ENCODE data around the gene FMN1. TPM values are rescaled to one million over a fixed set of nuclear protein-coding genes. Genes with fewer than 3 reads are reported as not detected.

Gene FMN1
- total and polyA plus RNA-seq, 2 of the 8 experiments (the other 6 are each of a cell fraction or from before 2014, with no cell fraction given): 0.27 to 3.7 TPM

GRCh38 chr15:32898414-32898813 is 296.1 kb downstream of the FMN1 start:
- Histone ChIP-seq H4K8ac (ENCODE audit: extremely low read depth, insufficient read depth, low read length) (no peak overlapping the region), H3K14ac (ENCODE audit: insufficient read length) (no peak overlapping the region), H3K4ac (replicated peaks; ENCODE audit: insufficient read length, low read depth, low read length) (no peak overlapping the region), H2BK5ac (ENCODE audit: low read depth, low read length) (no peak overlapping the region), H3K18ac (ENCODE audit: extremely low read depth, low read length) (no peak overlapping the region; the same call in 1 of the 2 replicates), H2BK15ac (ENCODE audit: low read length) (no peak overlapping the region), H3K79me1 (ENCODE audit: low read depth, low read length) (no peaks in the 10 kb centered on the region), H3K9me3 (ENCODE audit: insufficient read depth in 2 of 2, low read depth in 1 of 2, low read length in 1 of 2) (no peaks in the 10 kb centered on the region), H3K9ac (replicated peaks in 1 of 4; ENCODE audit: extremely low read depth in 1 of 4, low read depth in 3 of 4, low read length in 3 of 4) (no peak overlapping the region), H4K20me1 (replicated peaks in 1 of 2; ENCODE audit: control insufficient read depth in 1 of 2, insufficient read depth in 2 of 2, low read length in 2 of 2) (no peaks in the 10 kb centered on the region), H3K79me2 (ENCODE audit: control insufficient read depth in 1 of 2, insufficient read depth in 2 of 2, low read length in 2 of 2) (no peaks in the 10 kb centered on the region), H3K56ac (replicated peaks; ENCODE audit: insufficient read length, low read depth, low read length) (no peak overlapping the region), H4K91ac (replicated peaks; ENCODE audit: insufficient read length, low read length) (no peak overlapping the region), H3K23me2 (ENCODE audit: low read depth, low read length) (no peaks in the 10 kb centered on the region; the same call in 1 of the 2 replicates), H2BK120ac (replicated peaks; ENCODE audit: low read depth, low read length) (no peak overlapping the region), H3K36me3 (ENCODE audit: control insufficient read depth in 2 of 4, insufficient read depth in 4 of 4, low read length in 3 of 4) (no peaks in the 10 kb centered on the region), H3K4me3 (ENCODE audit: extremely low read depth in 1 of 4, insufficient read depth in 2 of 4, low read depth in 3 of 4, low read length in 4 of 4) (peak overlapping the region in 1 of 4 experiments; percentile 36; a peak in 1 of 8 replicates), H3K4me2 (ENCODE audit: insufficient read depth in 1 of 2, low read depth in 2 of 2, low read length in 2 of 2) (peak overlapping the region; percentile 26 to 48; a peak in 3 of 4 replicates), H3K23ac (ENCODE audit: insufficient read length) (no peak overlapping the region), H2AK5ac (ENCODE audit: low read depth, low read length) (peak overlapping the region; percentile 61; the same call in 1 of the 2 replicates), H4K5ac (ENCODE audit: insufficient read length, low read depth, low read length) (no peak overlapping the region), H2BK12ac (ENCODE audit: low read depth, low read length) (no peak overlapping the region), H3K4me1 (replicated peaks in 1 of 4; ENCODE audit: control insufficient read depth in 3 of 4, insufficient read depth in 4 of 4, low read length in 3 of 4) (peaks cover 2 to 13% (median 4%) of the 10 kb centered on the region in 4 experiments; a peak in 4 of 7 replicates), H3K27ac (ENCODE audit: low read depth, low read length) (no peak overlapping the region), H3K27me3 (replicated peaks in 1 of 4; ENCODE audit: control insufficient read depth in 3 of 4, extremely low read depth in 1 of 4, insufficient read depth in 3 of 4, low read length in 3 of 4) (no peaks in the 10 kb centered on the region; a peak in 1 of 7 replicates), H2BK20ac (ENCODE audit: low read length) (0 out of 2 replicates have a peak overlapping the region, but pooled peaks have one; percentile 16), H2AFZ (ENCODE audit: low read length) (no peak overlapping the region)
- 63% methylated on average over 4 of the region's 4 CpGs; no CpG with 5 or more reads in 1 of the 2 experiments for WGBS, 2 experiments (ENCODE audit: extremely low coverage in 1 of 2, insufficient coverage in 1 of 2, insufficient read length in 1 of 2, insufficient replicate concordance in 2 of 2, low coverage in 1 of 2, low lambda C conversion rate in 2 of 2, missing lambda C conversion rate in 1 of 2)
- FAIRE-seq: no peak
- POLR2A ChIA-PET (ENCODE audit: partially characterized antibody): interaction anchor here (1.3 to 1.4 kb wide), 2 partner anchors 14 to 19 kb away, joined by 3 to 4 read pairs; no protein-coding TSS in a partner anchor
- DNase-seq (ENCODE audit: low read depth in 1 of 2, low spot score in 2 of 2): no peak
- CTCF ChIA-PET (ENCODE audit: partially characterized antibody): interaction anchor here (0.9 to 1.5 kb wide), 3 partner anchors 10 to 95 kb away, joined by 3 to 5 read pairs (median 4); no protein-coding TSS in a partner anchor
- TF ChIP-seq POLR2AphosphoS5 (IDR thresholded peaks at IDR 0.05; ENCODE audit: low read depth, low read length) (no peak), TBP (IDR thresholded peaks at IDR 0.05; ENCODE audit: low read depth, low read length) (no peak), SP1 (IDR thresholded peaks at IDR 0.05; ENCODE audit: low read depth, low read length) (no peak), CREB1 (IDR thresholded peaks at IDR 0.05) (no peak), CTCF (IDR thresholded peaks at IDR 0.05; ENCODE audit: control extremely low read depth in 1 of 3, insufficient read depth in 1 of 3, low read depth in 1 of 3, low read length in 3 of 3) (peak in 2 of 3 experiments; percentile 20 to 22; a peak in 2 of 4 replicates), ASH2L (IDR thresholded peaks at IDR 0.05; ENCODE audit: low read length) (no peak), POLR2A (IDR thresholded peaks at IDR 0.05; ENCODE audit: control extremely low read depth in 1 of 2, low read depth in 2 of 2, low read length in 2 of 2) (no peak), USF2 (IDR thresholded peaks at IDR 0.05; ENCODE audit: low read length) (no peak), MAX (IDR thresholded peaks at IDR 0.05) (no peak), RNF2 (IDR thresholded peaks at IDR 0.05; ENCODE audit: borderline replicate concordance, low read depth, low read length, missing control alignments, poor library complexity, severe bottlenecking) (no peak)
